LoVo (cell line): ENCODE results near the gene NPB.

Experiments used
- DNase-seq: peaks from one replicate; pipeline ENCODE4 v3.0.0-alpha.2; 2016; ENCODE audit warnings: low spot score

NPB gene

DNA sequence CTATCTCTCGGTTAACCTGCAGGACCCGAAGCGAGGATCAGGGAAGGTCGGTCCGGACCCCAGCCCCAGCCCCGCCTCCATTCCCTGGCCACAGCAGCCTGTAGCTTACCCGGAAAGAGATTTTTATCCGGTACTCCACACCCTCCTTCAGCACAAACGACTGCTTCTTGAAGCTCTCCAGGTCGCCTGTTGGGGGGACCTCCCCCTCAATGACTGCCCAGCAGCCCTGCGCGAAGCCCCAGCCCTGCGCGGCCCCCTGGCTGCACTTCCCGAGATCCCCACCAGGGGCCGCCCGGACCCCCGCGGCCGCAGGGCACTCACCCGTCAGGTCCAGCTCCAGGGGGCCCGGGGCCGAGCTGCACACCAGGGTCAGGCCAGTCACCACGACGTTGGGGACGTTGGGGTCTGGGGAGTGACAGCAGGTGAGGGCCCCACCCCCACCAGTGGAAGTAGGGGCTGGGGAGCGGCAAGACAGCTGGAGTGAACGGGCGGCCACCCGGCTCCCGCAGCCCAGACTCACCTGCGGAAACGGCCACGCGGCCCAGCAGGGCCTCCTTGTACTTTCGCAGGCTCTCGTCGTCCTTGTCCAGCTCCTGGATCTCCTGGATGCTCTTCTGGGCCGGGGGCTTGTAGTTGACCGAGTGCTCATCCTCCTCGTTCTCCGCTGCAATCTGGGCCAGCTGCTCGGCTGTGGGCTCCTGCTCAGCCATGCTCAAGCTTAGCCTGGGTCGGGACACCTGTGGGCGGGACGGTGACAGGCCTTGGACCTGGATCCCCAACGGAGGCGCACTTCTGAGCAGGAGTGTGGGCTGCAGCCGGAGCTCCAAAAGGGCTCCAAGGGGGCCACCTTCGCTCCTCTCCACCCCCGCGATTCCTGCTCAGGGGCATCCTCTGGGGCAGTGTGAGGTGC, 32.6 kb upstream of the NPB start:
- DNase-seq, result no peak

DNA sequence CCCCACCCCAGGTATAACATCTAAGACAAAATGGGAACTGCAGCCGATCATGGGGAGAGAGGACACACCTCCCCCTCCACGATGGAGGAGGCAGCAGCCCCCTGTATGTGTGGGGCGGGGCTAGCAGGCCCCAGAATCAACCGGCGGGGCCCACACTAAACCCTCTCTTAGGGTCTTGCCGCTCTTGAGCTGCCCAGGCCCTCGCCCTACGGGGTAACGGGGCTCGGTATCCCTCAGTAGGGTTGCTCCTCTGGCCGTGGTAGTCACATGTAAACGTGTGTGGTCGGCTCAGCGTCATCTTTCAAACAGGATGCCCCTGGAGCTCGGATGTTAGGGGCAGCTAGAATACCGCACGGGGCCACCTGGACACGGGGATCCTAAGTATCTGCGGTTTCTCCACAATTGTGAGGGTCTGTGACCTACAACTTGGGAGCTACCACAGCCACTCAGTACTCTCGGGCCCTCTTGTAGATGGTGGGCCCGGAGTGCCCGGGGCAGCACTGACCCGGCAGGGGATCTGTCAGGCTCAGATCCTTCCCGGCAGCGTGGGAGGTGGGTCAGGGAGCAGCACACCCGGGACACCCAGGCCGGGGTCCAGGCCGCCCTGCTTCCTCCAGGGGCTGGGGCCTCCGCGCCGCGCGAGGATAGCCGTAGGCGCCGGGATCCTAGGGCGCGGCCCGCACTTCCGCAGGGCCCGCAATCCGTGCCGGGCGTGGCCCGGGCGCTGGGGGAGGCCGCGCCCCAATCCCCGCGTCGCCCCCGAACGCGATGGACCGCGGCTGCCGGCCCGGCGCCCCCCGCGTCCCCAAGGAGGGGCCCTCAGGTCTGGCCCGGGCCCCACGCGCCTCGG, 31.7 kb upstream of the NPB start:
- DNase-seq, result no peak

DNA sequence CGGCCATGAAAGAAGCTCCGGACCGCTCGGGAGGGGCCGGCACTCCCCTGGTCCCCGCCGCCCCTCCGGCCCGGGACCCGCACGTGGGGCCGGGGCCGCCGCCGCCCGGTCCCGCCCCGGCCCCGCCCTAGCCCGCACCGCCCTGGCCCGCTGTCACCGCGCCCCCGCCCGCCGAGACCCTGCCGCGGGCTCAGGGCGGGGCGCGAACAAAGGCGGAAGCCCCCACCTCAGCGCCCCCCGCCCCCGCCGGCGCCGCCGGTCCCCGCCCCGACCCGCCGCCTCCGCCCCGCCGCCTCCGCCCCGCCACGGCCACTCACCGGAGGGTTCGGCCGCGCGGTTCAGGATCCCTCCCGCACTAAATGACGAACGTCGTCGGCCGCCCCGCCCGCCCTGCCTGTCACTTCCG, 31.1 kb upstream of the NPB start, which contains the start of gene ARHGDIA:
TSS of gene ARHGDIA (minus strand) at position 357 of the 406 bp plus-strand sequence. CDS start 1,407 bp downstream, outside the sequence.
- DNase-seq, result no peak

DNA sequence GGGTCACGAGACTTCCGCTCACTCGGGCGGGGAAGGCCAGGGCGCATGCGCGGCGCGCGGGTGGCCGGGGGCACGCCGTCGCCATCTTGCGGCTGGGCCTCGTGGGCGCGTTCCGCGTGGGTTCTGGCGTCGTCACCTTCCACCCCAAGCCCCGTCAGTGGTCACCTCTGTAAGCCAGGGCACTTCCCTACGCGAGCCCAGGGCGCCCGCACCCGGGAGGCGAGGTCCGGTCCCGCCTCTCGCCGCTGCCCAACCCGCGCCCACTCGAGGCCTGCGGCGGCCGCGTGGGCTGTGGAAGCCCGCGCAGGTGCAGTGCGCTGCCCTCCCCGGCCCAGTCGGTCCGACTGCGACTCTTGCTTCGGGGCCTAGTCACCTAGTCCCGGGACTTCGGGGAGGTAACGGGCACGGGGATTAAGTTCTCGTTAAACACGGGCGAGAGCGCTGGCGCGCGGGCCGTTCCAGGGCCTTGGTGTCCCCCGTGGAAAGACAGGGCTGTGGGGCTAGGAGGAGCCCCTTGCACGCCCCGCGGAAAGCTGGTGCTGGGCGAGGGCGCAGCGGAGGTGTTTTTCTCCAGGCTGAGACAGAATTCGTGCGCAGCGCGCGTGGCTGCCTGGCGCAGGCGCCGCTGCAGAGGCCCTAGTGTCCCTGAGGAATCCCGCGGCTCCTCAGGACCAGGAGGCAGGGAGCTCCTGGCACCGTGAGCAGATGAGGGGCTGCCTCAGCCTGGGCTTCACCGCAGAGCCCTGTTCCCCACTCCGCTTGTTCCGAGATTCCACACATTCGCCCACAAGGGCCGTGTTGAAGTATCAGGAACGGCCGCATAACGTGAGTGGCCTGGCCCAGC, 30.4 kb upstream of the NPB start:
- peak; percentile 92 for DNase-seq

DNA sequence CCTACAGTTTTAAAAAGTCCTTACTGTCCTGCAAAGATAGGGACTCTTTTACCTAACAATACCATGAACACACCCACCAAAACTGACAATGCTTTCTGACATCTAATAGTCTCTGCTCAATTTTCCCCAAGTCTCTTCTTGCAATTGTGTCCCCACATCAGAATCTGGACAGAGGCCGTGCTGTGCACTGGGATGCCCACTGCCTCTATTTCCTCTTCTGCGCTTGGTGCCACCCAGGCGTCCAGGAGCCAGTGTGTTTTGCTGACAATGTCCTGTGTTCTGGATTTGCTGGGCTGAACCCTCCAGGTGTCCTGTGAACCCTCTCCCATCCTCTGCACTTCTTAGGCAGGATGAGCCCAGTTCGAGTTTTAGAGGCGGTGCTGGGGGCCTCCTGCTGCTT, 24.5 kb upstream of the NPB start:
- no peak for DNase-seq

DNA sequence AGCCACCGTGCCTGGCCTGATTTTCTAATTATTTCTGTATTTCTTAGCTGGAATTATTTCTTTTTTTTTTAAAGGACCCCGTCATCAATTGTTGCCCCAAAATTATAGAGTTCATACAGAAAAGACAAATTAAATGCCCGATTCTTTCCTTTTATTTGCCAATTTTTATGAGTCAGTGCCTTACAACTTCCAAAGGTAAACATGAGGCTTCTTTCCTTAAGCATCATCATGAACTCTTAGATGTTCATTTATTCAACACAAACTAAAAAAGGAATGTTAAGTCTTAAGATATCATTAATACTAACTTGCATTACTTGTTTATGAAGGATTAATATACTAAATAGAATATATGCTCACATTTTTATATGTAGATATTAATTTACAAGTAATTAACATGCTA, 23.7 kb upstream of the NPB start:
- DNase-seq, result no peak

DNA sequence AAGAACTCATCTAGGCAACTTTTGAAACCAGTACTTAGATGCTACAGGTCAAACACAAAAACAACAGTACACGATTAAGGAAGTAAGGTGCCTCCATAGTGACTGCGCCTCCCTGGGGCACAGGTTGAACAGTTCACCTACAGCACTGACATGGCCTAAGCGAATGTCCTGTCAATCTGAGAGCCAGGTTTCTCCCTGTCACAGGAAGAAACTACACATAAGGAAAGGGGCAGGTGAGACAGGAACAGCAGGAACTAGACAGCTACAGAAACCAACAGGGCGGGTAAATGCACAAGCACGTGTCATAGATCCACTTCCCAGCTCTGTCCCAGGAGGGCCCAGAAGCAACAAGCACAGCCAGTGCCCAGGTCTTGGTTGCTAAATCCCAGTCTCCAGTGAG, 22.9 kb upstream of the NPB start:
- DNase-seq, result no peak

DNA sequence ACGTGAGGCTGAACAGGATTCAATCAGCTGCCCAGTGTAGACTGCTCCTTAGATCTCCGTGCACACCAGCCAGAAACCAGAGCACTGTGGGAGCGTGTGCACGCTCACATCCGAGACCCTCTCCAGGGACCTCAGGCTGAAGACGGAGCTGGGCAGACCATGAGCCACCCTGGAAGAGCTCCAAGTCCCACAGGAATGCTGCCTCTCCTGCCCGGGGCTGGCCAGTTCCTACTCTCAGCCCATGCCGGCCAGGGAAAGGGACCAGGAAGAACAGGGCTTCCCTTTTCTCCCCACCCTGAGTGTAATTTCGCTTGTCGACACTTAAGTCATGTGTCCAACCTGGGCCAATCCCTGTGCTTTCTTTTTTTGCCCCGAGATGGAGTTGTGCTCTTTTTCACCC, 17.5 kb upstream of the NPB start:
- no peak for DNase-seq

DNA sequence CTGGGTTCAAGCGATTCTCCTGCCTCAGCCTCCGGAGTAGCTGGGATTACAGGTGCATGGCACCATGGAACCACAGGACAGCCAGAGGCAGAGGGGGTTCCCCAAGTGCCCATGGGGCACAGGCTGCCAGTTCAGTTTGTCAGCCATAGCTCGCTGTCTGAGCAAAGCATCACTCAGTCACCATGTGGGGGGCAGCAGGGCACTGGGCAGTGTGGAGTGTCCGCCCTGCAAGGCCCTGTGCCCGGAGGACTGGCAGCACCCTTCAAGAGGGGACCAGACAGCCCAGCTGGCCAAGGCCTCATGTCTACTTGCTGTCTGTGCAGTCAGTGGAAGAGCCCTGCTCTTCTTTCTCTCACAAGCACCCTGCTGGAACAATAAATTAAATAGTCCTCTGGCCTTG, 17.1 kb upstream of the NPB start:
- DNase-seq, result no peak

DNA sequence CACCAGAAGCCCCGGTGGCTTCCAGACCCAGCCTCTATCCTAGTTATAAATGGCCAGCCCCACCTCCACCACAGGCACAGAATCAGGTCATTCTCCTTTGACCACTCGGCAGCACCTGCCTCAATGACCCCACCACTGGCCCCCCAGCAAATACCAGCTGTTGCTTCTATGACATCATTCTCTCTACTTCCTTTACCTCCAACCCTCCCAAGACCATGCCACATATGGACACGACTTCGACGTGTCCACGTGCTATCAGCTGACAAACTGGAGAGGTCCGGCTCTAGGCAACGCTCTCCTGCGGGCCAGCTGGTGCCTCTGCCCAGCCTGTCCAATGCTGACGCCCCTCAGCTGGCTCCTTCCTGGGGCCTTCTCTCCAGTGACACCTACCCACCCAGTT, 16.6 kb upstream of the NPB start:
- no peak for DNase-seq

DNA sequence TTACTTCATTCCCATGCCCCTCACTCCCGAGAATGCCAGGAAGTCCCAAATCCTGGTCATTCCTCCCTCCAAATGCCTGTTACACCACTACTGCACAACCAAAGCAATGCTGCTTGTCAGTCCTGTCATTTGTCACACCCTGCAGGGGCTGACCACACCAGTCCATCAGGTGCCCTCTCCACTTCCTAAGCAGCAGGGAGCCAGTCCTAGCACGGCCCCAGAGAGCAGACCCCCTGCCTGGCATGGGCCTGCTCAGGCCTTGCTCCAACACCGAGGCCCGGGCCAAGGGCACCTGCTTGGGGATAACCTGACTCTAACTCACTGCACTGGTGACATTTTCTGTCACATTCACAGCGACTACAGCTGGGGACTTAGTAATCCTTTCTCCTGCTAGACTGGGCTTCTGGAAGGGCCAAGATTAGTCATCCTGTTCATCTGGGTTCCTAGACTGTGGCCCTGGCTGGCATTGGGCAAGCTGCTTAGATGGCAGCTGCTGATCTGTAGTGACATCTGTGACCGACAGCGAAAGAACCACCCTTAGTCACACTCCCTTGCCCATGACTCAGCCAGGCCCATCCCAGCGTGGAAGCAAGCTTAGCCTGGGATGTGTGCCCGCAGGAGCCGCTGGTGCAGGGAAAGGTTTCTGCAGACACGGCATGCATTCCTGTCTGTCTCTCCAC, 16.0 kb upstream of the NPB start:
- no peak for DNase-seq

DNA sequence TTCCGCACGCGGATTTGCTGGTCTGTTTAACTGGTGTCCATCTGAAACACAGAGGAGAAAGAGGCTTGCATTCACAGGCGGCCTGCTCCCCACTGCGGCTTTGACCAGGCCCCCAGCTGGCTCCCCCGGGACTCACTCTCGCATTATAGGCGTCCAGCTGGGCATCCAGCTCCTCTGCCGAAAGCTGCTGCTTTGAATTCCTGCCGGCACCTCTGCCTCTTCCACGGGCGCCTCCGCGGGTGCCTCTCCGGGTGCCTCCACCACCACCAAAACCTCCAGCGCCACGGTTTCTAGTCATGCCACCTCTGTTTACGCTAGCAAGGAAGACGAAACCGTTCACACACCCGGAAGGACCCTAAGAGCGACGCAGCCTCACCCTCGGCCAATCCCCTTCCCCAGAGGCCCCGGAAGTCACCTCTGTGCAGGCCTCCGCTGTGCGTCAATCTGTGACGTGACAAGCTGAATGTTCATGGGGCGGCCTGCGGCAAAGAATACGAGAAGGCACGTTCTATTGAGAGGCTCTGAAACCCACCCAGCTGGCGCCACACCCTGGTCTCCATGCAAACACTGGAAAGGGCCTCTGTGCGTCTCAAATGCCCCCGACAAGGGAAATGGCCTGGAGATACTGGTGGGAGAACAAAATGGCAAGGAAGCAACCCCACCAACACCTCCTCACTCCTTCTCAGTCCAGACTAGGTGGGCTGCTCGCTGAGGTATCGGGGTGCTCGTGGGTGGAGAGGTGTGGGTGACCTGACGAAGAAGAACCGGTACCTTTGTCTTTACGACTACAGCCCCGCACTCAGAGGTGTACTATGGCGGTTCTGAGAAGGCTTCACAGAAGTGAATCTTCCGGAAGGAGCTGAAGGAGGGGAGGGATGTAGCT, 13.7 kb upstream of the NPB start:
- DNase-seq, result no peak

DNA sequence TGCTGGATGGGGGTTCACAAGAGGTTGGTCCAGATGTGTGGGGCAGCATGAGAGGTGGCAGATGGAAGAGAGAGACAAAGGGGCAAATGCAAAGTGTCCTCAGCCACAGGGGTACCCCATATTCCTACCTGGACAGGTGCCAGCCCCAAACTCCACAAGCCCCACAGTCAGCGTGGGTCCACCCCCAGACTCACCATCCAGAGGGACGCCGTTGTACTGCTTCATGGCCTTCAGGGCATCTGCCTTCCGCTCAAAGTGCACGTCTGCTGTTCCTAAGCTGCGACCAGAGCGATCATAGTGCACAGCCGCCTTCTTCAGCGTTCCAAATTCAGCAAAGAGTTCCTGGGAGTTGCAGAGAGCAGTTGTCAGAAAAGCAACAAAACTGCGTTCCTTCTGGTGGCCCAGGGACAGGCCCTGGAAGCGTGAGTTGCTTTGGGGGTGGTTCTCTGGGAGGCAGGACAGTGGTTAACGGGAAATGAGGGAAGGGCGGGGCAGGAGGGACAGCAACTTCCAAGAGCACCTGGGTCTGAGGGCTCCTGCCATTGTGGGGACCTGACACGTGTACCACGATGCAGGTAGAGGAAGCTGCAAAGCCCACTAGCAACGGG, 12.9 kb upstream of the NPB start:
- no peak for DNase-seq

DNA sequence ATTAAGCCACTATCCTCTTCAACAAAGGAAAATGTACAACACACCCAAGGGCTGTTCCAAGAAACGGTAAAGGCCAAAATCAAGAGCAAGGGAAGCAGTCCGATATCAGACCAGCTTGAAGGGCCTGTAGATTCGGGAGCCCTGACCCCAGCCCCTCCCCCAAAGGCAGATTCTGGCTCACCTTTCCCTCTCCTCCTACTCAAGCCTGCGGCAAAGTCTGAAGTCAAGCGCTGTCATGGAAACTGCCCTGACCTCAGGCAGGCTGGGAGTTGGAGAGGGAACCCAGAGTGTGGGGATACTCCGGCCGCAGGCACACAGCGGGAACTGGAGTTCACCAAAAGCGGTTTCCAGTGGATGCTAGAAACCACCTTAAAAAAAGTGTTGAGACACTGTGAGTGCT, 12.4 kb upstream of the NPB start:
- no peak for DNase-seq

DNA sequence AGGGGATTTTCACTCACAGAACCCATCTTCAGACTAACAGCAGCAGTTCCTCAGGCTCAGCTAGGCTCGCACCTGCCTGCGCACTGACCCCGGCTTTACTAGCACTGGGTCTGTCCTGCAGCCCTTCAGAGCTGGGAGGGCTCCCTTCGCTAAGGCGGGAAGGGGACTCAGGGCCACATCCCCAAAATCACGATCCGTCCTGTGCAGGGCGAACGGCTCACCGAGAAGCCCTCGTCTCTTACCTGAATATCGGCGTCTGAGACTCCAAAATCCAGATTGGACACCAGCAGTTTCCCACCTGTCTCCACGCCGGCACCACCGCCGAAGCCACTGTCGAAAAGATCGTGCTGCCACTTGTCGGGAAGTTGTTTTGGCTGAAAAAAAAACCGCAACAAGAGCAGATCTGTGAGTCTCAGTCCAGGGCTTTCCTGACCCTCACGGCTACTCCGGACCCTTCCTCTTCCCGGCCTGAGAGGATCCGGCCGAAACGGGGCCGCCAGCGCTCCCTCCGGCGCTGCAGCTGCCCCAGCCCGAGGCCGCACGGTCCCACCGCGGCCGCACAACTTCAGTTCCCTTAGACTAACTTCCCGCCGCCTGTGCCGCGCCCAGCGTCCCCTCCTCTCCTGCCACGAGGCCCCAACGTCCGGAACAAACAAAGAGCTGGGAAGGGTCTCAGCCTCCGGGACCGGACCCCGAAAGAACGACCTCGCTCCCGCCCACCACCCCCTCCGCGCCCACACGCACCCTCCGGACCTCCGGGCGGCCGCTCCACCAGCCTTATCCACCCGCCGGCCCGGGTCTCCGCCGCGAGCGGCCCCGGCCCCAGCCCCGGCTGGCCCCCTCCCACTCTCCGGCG, 11.4 kb upstream of the NPB start:
- no peak for DNase-seq

DNA sequence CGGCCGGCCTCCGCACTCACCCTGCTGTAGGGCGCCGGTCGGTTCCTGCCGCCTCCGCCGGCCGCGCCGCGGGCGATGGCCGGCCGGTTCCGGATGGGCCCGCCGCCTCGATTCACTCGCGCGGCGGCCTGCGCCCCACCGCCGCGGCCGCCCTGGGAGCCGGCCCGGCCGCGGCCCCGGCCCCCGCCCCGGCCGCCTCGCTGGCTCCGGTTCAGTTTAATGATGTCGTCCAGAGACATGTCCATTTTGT, 10.8 kb upstream of the NPB start:
- no peak for DNase-seq

DNA sequence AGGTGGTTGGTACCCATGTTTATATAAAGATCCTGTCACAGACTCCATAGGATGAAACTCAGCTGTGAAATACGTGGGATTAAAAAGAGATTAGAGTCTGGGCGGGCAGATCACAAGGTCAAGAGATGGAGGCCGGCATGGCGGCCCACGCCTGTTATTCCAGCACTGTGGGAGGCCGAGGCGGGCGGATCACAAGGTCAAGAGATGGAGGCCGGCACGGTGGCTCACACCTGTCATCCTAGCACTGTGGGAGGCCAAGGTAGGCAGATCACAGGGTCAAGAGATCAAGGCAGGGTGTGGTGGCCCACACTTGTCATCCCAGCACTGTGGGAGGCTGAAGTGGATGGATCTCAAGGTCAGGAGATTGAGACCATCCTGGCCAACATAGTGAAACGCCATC, 6.6 kb upstream of the NPB start:
- no peak for DNase-seq

DNA sequence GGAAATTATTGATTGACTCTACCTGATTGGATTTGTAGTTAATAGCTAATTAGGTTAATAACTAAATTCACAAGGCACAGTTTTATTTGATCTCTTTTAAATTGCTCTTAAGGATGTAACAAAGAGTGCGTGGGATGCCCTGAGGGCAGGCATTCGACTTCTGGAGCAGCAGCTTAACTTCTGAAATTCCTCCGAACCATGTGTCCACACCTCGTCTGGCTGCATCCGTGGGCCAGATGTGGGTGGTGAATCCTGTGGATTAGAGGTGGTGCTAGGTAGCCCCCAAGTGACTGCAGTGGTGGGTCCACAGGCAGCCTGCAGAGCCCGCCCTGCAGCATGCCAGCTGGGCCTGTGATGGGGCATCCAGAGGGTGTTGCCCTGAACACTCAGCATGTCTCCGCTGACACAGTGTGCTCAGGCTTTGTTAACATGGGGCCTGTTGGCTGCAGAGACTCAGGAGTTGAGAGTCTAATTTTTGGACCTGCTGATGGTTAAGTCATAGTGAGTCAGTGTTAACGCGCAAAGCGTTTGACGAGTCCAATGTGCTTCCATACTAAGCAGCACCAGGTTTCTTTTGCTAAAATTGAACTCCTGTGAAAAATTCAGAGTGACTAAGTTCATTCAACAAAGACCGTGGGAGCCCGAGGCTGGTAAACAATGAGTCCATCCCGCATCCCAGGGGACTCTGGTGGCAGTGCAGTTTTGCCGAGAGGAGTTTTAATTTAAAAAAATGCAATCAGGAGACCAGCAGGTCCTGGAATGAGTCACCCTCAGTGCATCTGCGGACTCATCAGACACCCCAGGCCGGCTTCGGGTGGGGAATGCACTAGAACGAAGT, 3.8 kb upstream of the NPB start:
- DNase-seq, result no peak

DNA sequence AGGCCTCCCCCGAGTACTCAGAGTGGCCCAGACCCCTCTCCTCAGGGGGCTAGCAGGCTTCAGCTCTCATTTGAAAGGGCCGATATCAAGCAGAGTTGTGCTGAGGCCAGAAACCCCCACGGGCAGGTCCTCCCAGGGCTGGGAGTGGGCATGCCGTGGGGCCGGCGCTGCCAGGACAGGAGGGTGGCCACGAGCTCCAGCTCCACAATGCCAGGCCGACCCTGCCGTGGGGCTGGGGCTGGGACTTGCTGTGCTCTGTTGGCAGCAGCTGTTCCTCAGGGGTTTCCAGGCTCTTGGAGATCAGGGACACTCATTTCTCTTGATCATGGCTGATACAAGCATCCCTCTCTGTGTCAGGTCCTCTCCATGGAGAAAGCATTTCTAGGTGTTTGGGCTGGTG, 3.2 kb upstream of the NPB start:
- DNase-seq, result no peak
